ENCODE measurements around the gene BBS1.

GRCh38 chr11:66465373-66466224 lies 44.8 kb upstream of the BBS1 start:
- TF ChIP-seq POLR2A (IDR thresholded peaks at IDR 0.05) (no peak), CTCF (IDR thresholded peaks at IDR 0.05 in 8 of 11, conservative IDR thresholded peaks at IDR 0.05 in 3 of 11) (no peak), POLR2AphosphoS5 (IDR thresholded peaks at IDR 0.05) (no peak)
